Mesodermal cell (in vitro differentiated cells): ENCODE results near the gene CENPB.
"Not testable (repeated sequence)": the region's sequence is repeated elsewhere in the genome, so short reads cannot be mapped to it uniquely, and the experiment has no call there.

Source experiments
- H3K27ac ChIP-seq: 2 replicates; pipeline ENCODE4 v1.7.0; 2013; ENCODE audit warnings: mild to moderate bottlenecking, low read depth, low read length, moderate library complexity; ENCODE audit not compliant: severe bottlenecking
- H3K36me3 ChIP-seq: 2 replicates; pipeline ENCODE4 v1.7.1; 2013; ENCODE audit warnings: mild to moderate bottlenecking, low read length, moderate library complexity; ENCODE audit not compliant: control insufficient read depth, insufficient read depth
- H3K4me1 ChIP-seq: one replicate; pipeline ENCODE4 v1.7.1; 2013; ENCODE audit warnings: mild to moderate bottlenecking, low read length; ENCODE audit not compliant: insufficient read depth, control insufficient read depth, poor library complexity, severe bottlenecking
- H3K4me3 ChIP-seq: 2 replicates; pipeline ENCODE4 v1.7.0; 2013; ENCODE audit warnings: low read length, control low read depth, mild to moderate bottlenecking; ENCODE audit not compliant: insufficient read depth, poor library complexity, severe bottlenecking; ENCODE audit errors: extremely low read depth
- H3K9me3 ChIP-seq: 2 replicates; pipeline ENCODE4 v1.7.1; 2013; ENCODE audit warnings: mild to moderate bottlenecking, low read length, moderate library complexity; ENCODE audit not compliant: control insufficient read depth
- WGBS, 2 experiments: methylation state at CpG; one replicate each; pipeline ENCODE4 v1.1.5; 2013; ENCODE audit warnings: missing lambda C conversion rate in 2 of 2; ENCODE audit not compliant: insufficient coverage in 2 of 2; 5-methylcytosine and 5-hydroxymethylcytosine counted together

Gene CENPB

GRCh38 chr20:3800256-3800877, 13.8 kb upstream of the CENPB start:
- Histone ChIP-seq H3K36me3 (peaks cover 48% of the 10 kb centered on the region), H3K9me3 (no peaks in the 10 kb centered on the region), H3K4me3 (no peak overlapping the region), H3K27ac (peak overlapping the region; percentile 48), H3K4me1 (peaks cover 31% of the 10 kb centered on the region)
- 88 to 91% methylated on average over 13 to 18 of the region's 18 CpGs for WGBS, 2 experiments

GRCh38 chr20:3798908-3799248, 12.3 kb upstream of the CENPB start:
- no peak overlapping the region for H3K4me3 ChIP-seq
- no peaks in the 10 kb centered on the region for H3K9me3 ChIP-seq
- H3K27ac ChIP-seq = no peak overlapping the region
- H3K4me1 ChIP-seq = peaks cover 25% of the 10 kb centered on the region
- H3K36me3 ChIP-seq = peaks cover 37% of the 10 kb centered on the region
- WGBS, 2 experiments = 84 to 100% methylated on average over 2 to 3 of the region's 3 CpGs

GRCh38 chr20:3798373-3798768, 11.8 kb upstream of the CENPB start:
- Histone ChIP-seq H3K27ac (no peak overlapping the region), H3K4me1 (peaks cover 25% of the 10 kb centered on the region), H3K9me3 (no peaks in the 10 kb centered on the region), H3K36me3 (peaks cover 32% of the 10 kb centered on the region), H3K4me3 (no peak overlapping the region)
- 97 to 100% methylated on average over 1 to 3 of the region's 5 CpGs for WGBS, 2 experiments

GRCh38 chr20:3797592-3798372, 11.2 kb upstream of the CENPB start:
- WGBS, 2 experiments = 86 to 98% methylated on average over 11 to 16 of the region's 19 CpGs
- Histone ChIP-seq H3K36me3 (peaks cover 26% of the 10 kb centered on the region), H3K27ac (no peak overlapping the region), H3K4me1 (peaks cover 25% of the 10 kb centered on the region), H3K9me3 (no peaks in the 10 kb centered on the region), H3K4me3 (peak overlapping the region; percentile 55)

GRCh38 chr20:3797226-3797545, 10.6 kb upstream of the CENPB start:
- H3K4me3 ChIP-seq = peak overlapping the region; percentile 55
- WGBS, 2 experiments = 78 to 91% methylated on average over 4 of the region's 5 CpGs
- H3K27ac ChIP-seq = no peak overlapping the region
- H3K4me1 ChIP-seq = peaks cover 25% of the 10 kb centered on the region
- H3K36me3 ChIP-seq = peaks cover 20% of the 10 kb centered on the region
- H3K9me3 ChIP-seq = no peaks in the 10 kb centered on the region

GRCh38 chr20:3796477-3797225, 10.1 kb upstream of the CENPB start:
- no peak overlapping the region for H3K27ac ChIP-seq
- 3 to 13% methylated on average over 17 to 18 of the region's 33 CpGs for WGBS, 2 experiments
- H3K4me3 ChIP-seq = peak overlapping the region; percentile 55
- H3K4me1 ChIP-seq = peaks cover 25% of the 10 kb centered on the region
- H3K36me3 ChIP-seq = peaks cover 15% of the 10 kb centered on the region
- no peaks in the 10 kb centered on the region for H3K9me3 ChIP-seq

GRCh38 chr20:3795511-3796468, 9.2 kb upstream of the CENPB start, which contains the start of gene CDC25B:
Gene CDC25B, plus strand, starts transcription at chr20:3796310. Its CDS starts 222 bp downstream, at chr20:3796532.
- 2 to 5% methylated on average over 40 of the region's 69 CpGs for WGBS, 2 experiments
- peaks cover 6% of the 10 kb centered on the region for H3K36me3 ChIP-seq
- H3K27ac ChIP-seq = peak within 1 kb of the TSS; percentile 51
- no peaks in the 10 kb centered on the region for H3K9me3 ChIP-seq
- peaks cover 25% of the 10 kb centered on the region for H3K4me1 ChIP-seq
- peak within 1 kb of the TSS; percentile 55 for H3K4me3 ChIP-seq

GRCh38 chr20:3794701-3795420, 8.3 kb upstream of the CENPB start:
- no peaks in the 10 kb centered on the region for H3K9me3 ChIP-seq
- H3K4me1 ChIP-seq = peaks cover 21% of the 10 kb centered on the region
- H3K27ac ChIP-seq = no peak overlapping the region
- no peak overlapping the region for H3K4me3 ChIP-seq
- no peaks in the 10 kb centered on the region for H3K36me3 ChIP-seq
- WGBS, 2 experiments = 87 to 94% methylated on average over 19 to 21 of the region's 25 CpGs

- H3K9me3 ChIP-seq, H3K27ac ChIP-seq, H3K36me3 ChIP-seq, H3K4me3 ChIP-seq: not testable (repeated sequence)
- peaks cover 17% of the 10 kb centered on the region for H3K4me1 ChIP-seq
- 100% methylated on average over 1 of the region's 3 CpGs; no CpG with 5 or more reads in 1 of the 2 experiments for WGBS, 2 experiments
These were observed 7.6 kb upstream of the CENPB start for GRCh38 chr20:3794168-3794567.
